Motor neuron (in vitro differentiated cells): ENCODE measurements around the gene MAPRE2. TPM values are rescaled to one million over a fixed set of nuclear protein-coding genes. Genes with fewer than 3 reads are reported as not detected.

Source experiments
- ATAC-seq, 8 experiments: fragments of 200-7000 bp; cut with Tn5 transposase; replicated peaks in 6 of 8; 2 replicates each; pipeline ENCODE4 v1.8.0; 2021; ENCODE audit warnings: mild to moderate bottlenecking in 8 of 8, moderate library complexity in 8 of 8
- H3K27ac ChIP-seq, 2 donors: fragments of 250-450 bp; sonication (Bioruptor Pico); 2 replicates each; pipeline ENCODE4 v1.9.0; 2021; ENCODE audit warnings: antibody characterized with exemption in 2 of 2, mild to moderate bottlenecking in 2 of 2, moderate library complexity in 1 of 2
- H3K4me1 ChIP-seq, 2 donors: fragments of 250-450 bp; sonication (Bioruptor Pico); replicated peaks in 1 of 2; 2 replicates each; pipeline ENCODE4 v1.6.1; 2021; ENCODE audit warnings: antibody characterized with exemption in 2 of 2, mild to moderate bottlenecking in 2 of 2, moderate library complexity in 1 of 2
- H3K4me3 ChIP-seq, 5 donors: fragments of 250-450 bp; sonication (Bioruptor Pico); 2 replicates each; pipeline ENCODE4 v1.9.0; 2021; ENCODE audit warnings: antibody characterized with exemption in 5 of 5, mild to moderate bottlenecking in 5 of 5, moderate library complexity in 4 of 5
- WGBS, 10 experiments: fragments of 450-650 bp; shearing (Covaris generic); methylation state at CpG; one replicate each; pipeline ENCODE4 v1.0.0; 2022; 5-methylcytosine and 5-hydroxymethylcytosine counted together
- in situ Hi-C, 9 experiments: fragments of 400-800 bp; cut with MboI; loops; one replicate each; pipeline ENCODE4 v1.15.0; 2021; ENCODE audit warnings: low sequenced_read_pairs in 9 of 9, low pct_unique_long_range_greater_than_20kb in 2 of 9; ENCODE audit not compliant: unreplicated experiment in 9 of 9
- total RNA-seq, 8 experiments: library from RNA; unstranded; fragments of 300-600 nt; gene quantifications; 2 replicates each; pipeline versions ENCODE4 v1.2.3 to v1.2.4, GENCODE V29; 2022

MAPRE2 gene
- total RNA-seq, 8 experiments from 2014 or later, result 24.7 to 88.2 (median 67.2) TPM

DNA sequence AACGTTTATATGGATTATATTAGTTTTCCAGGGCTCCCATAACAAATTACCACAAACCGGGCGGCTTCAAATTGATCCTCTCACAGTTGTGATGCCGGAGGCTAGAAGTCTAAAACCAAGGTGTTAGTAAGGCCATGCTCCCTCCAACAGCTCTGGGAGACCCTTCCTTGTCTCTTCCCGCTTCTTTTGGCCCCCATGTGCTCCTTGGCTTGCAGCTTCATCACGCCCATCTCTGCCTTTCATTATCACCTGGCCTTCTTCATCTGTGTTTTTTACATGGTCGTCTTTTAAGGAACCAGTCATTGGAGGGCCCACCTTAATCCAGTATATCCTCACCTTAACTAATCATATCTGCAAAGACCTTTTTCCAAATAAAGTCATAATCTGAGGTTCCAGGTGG, 13.9 kb downstream of the MAPRE2 start:
- no peak overlapping the region for H3K4me3 ChIP-seq
- 83 to 100% (median 95%) methylated on average over 3 to 6 of the region's 7 CpGs for WGBS, 10 experiments
- peaks cover 14 to 15% of the 10 kb centered on the region in 2 donors for H3K4me1 ChIP-seq
- in situ Hi-C loops, result no loop called here
- no peak for ATAC-seq
- no peak overlapping the region for H3K27ac ChIP-seq

DNA sequence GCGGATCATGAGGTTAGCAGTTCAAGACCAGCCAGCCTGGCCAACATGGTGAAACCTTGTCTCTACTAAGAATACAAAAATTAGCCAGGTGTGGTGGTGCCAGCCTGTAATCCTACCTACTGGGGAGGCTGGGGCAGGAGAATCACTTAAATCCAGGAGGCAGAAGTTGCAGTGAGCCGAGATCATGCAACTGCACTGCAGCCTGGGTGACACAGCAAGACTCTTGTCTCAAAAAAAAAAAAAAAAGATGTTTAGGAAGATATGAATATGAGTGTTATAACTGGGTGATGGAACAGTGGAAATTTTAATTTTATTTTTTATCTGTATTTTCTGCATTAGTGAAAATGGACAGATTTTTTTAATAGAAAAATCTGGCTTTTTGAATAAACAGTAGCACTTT, 14.5 kb downstream of the MAPRE2 start:
- Histone ChIP-seq H3K27ac (no peak overlapping the region), H3K4me3 (no peak overlapping the region), H3K4me1 (peaks cover 8 to 14% of the 10 kb centered on the region in 2 donors)
- no peak for ATAC-seq
- in situ Hi-C loops, result no loop called here
- WGBS, 10 experiments, result 95 to 100% (median 100%) methylated on average over 1 to 2 of the region's 2 CpGs; no CpG with 5 or more reads in 5 of the 10 experiments

- WGBS, 10 experiments, result 83 to 100% (median 92%) methylated on average over 1 to 4 of the region's 5 CpGs; no CpG with 5 or more reads in 1 of the 10 experiments
- ATAC-seq, result no peak
- Histone ChIP-seq H3K4me3 (no peak overlapping the region), H3K27ac (no peak overlapping the region), H3K4me1 (peaks cover 15 to 24% of the 10 kb centered on the region in 2 donors)
- in situ Hi-C loops, result no loop called here
Measured at GRCh38 chr18:35059280-35059927, 18.2 kb downstream of the MAPRE2 start.

GRCh38 chr18:35060122-35060815, 19.1 kb downstream of the MAPRE2 start:
- no peak for ATAC-seq
- Histone ChIP-seq H3K27ac (no peak overlapping the region), H3K4me1 (peaks cover 15 to 24% of the 10 kb centered on the region in 2 donors), H3K4me3 (no peak overlapping the region)
- in situ Hi-C loops, result no loop called here
- 40 to 92% (median 78%) methylated on average over 2 to 9 of the region's 9 CpGs; no CpG with 5 or more reads in 1 of the 10 experiments for WGBS, 10 experiments

DNA sequence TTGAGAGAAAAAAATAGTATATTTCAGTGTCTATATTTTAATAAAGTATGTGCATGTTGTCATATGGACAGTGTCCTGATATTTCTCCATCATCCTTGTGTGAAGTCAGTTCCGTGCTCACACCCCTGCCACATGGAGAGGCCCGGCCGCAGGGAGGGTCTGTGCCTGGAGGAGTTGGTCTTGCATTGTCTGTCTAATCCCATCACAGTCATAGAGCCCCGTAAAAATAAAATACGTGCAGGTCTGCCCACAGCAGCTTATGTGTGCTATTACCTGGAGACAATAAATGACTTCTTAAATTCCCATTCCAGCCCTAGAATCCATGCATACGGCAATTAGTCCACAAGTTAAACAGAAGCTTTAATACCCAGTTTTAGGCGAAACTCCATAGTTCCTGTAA, 20.1 kb downstream of the MAPRE2 start:
- Histone ChIP-seq H3K4me3 (no peak overlapping the region), H3K4me1 (peaks cover 15 to 24% of the 10 kb centered on the region in 2 donors), H3K27ac (no peak overlapping the region)
- ATAC-seq, result peak in 5 of 8 experiments; percentile 35 to 75 (median 69)
- WGBS, 10 experiments, result 33 to 100% (median 68%) methylated on average over 1 to 5 of the region's 7 CpGs; no CpG with 5 or more reads in 3 of the 10 experiments
- in situ Hi-C loops, result no loop called here

DNA sequence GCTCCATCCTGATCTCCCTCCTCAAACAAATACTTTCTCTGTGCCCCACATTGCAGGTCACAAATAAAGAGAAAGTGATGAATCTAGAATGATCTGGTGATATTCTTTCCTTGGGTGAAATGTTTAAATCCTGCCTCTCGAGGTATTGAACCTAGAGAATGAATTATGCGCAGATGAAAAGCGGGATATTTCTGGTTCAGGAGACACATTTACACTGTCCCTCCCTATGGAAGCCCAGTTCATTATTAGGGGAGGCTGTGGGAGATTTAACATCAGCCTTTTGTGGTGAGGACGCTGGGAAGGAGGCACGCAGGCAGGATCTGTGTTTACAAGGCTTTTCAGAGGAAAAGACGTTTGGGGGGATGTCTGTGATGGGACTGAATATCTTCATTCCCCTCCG, 20.6 kb downstream of the MAPRE2 start:
- peak in 5 of 8 experiments; percentile 25 to 84 (median 81) for ATAC-seq
- in situ Hi-C loops, result no loop called here
- 7 to 100% (median 11%) methylated on average over 2 to 5 of the region's 7 CpGs; no CpG with 5 or more reads in 2 of the 10 experiments for WGBS, 10 experiments
- no peak overlapping the region for H3K4me3 ChIP-seq
- peak overlapping the region in 1 of 2 donors; percentile 42 for H3K27ac ChIP-seq
- peaks cover 15 to 24% of the 10 kb centered on the region in 2 donors for H3K4me1 ChIP-seq

- Histone ChIP-seq H3K4me1 (peaks cover 15 to 24% of the 10 kb centered on the region in 2 donors), H3K4me3 (no peak overlapping the region), H3K27ac (no peak overlapping the region)
- no peak for ATAC-seq
- in situ Hi-C loops, result no loop called here
- WGBS, 10 experiments, result 52 to 100% (median 80%) methylated on average over 2 to 5 of the region's 5 CpGs
Measured at GRCh38 chr18:35062408-35062807, 21.2 kb downstream of the MAPRE2 start.

- in situ Hi-C loops, result no loop called here
- peak in 3 of 8 experiments; percentile 6 to 10 (median 9) for ATAC-seq
- Histone ChIP-seq H3K4me1 (peaks cover 15 to 24% of the 10 kb centered on the region in 2 donors), H3K4me3 (no peak overlapping the region), H3K27ac (no peak overlapping the region)
- WGBS, 10 experiments, result 17 to 93% (median 58%) methylated on average over 1 to 3 of the region's 4 CpGs; no CpG with 5 or more reads in 3 of the 10 experiments
Measured at GRCh38 chr18:35063875-35064690, 22.9 kb downstream of the MAPRE2 start.

DNA sequence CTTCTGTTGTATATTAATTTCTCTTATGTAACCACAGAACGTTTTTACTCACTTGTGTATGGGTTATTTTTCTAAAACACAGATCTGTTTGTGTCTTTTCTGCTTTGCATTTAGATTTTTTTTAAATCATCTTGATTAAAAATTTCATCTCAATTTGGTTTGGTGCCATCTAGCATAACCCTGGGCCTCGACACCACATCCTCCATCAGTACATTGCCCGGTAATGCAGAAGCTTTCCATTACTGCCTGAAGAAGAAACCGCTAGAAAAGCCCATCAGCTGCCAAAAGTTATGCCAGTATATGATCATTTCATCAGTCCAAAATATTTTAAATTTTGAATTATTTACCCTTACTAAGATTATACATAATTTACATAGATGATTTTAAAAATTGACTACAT, 26.2 kb downstream of the MAPRE2 start:
- Histone ChIP-seq H3K4me1 (peaks cover 2% of the 10 kb centered on the region in 2 donors), H3K4me3 (no peak overlapping the region), H3K27ac (no peak overlapping the region)
- 67 to 100% (median 92%) methylated on average over 2 to 4 of the region's 4 CpGs; no CpG with 5 or more reads in 1 of the 10 experiments for WGBS, 10 experiments
- ATAC-seq, result no peak
- in situ Hi-C loops, result no loop called here

DNA sequence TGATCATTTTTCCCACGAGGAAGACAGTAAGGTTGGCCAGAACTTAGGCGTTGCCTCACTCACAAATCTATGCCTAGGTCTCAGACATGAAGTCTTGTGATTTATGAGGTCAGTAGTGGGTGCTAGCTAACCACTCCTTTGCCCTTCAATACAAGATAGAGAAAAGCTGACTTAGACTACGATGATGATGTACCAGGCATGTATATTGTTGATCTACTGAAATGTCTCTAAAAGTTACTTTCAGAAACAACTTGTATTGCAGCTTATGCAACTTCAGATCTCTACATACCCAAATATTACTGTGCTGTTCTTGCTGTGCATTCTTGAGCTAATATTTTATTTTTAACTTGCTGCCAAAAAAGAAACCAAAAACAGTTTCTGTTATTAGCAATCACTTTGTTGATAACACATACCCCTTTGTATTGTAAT, 30.6 kb downstream of the MAPRE2 start:
- 40 to 100% (median 95%) methylated on average over 1 to 3 of the region's 3 CpGs; no CpG with 5 or more reads in 2 of the 10 experiments for WGBS, 10 experiments
- in situ Hi-C loops, result no loop called here
- Histone ChIP-seq H3K4me1 (peaks cover 0 to 9% of the 10 kb centered on the region in 2 donors), H3K27ac (no peak overlapping the region), H3K4me3 (no peak overlapping the region)
- peak in 2 of 8 experiments; percentile 57 to 63 for ATAC-seq

GRCh38 chr18:35072616-35073015, 31.4 kb downstream of the MAPRE2 start:
- no peak overlapping the region for H3K27ac ChIP-seq
- in situ Hi-C loops, result no loop called here
- ATAC-seq, result no peak
- no peak overlapping the region for H3K4me3 ChIP-seq
- WGBS, 10 experiments, result 67 to 100% (median 97%) methylated on average over 1 to 2 of the region's 2 CpGs
- H3K4me1 ChIP-seq, result peaks cover 0 to 9% of the 10 kb centered on the region in 2 donors

GRCh38 chr18:35073186-35074105, 32.2 kb downstream of the MAPRE2 start:
- H3K27ac ChIP-seq, result no peak overlapping the region
- ATAC-seq, result no peak
- H3K4me1 ChIP-seq, result peaks cover 0 to 9% of the 10 kb centered on the region in 2 donors
- no peak overlapping the region for H3K4me3 ChIP-seq
- 43 to 89% (median 76%) methylated on average over 2 to 3 of the region's 3 CpGs for WGBS, 10 experiments
- in situ Hi-C loops, result no loop called here
